ENCODE data around the gene SAMD14. TPM values are rescaled to one million over a fixed set of nuclear protein-coding genes. Genes with fewer than 3 reads are reported as not detected.

The SAMD14 gene
- total and polyA plus RNA-seq, 2 of the 4 experiments (the other 2 are of a cell fraction) = 1.4 to 6.2 TPM

DNA sequence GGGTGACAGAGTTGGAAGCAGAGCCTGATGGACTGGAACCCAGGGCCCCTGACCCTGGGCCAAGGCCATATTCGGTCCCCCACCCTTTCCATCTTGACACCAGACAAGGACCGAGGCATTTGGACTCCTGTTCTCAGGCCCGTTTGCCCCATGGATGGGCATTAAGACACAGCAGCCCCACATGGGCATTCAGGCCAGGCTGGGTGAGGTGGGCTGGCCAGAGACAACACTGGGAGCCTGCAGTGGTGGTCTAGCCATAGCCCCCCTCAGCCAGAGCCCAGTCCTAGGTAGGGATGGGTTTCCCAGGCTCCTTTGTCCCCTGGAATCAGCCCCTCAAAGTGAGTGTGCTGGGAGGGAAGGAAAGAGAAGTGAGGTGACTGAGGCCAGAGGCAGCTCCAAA lies 33.2 kb downstream of the SAMD14 start:
- Histone ChIP-seq H3K27ac (ENCODE audit: insufficient read depth, low read length) (no peak overlapping the region), H4K91ac (ENCODE audit: insufficient read depth, low read depth, low read length) (no peak overlapping the region), H2BK120ac (ENCODE audit: low read depth, low read length) (no peak overlapping the region), H3K9me1 (ENCODE audit: insufficient read depth, low read length) (0 out of 2 replicates have a peak, but pooled peaks cover 6% of the 10 kb centered on the region), H3K9me3 (ENCODE audit: control insufficient read depth, insufficient read depth, low read length) (no peaks in the 10 kb centered on the region), H3K36me3 (ENCODE audit: control insufficient read depth, insufficient read depth, low read length) (peaks cover 13% of the 10 kb centered on the region), H3K79me1 (ENCODE audit: low read depth in 1 of 2, low read length in 2 of 2) (peaks cover 6 to 16% of the 10 kb centered on the region in 2 experiments; a peak in 3 of 4 replicates), H2BK15ac (ENCODE audit: low read depth, low read length) (no peak overlapping the region), H4K8ac (ENCODE audit: low read depth in 2 of 2, low read length in 2 of 2) (no peak overlapping the region), H2BK5ac (ENCODE audit: low read depth, low read length, poor library complexity, severe bottlenecking) (no peak overlapping the region), H3K27me3 (ENCODE audit: control insufficient read depth, insufficient read depth, low read length) (no peaks in the 10 kb centered on the region), H3K4me3 (ENCODE audit: insufficient read depth, low read depth, low read length) (no peak overlapping the region), H2AK5ac (ENCODE audit: low read depth, low read length) (no peak overlapping the region), H4K20me1 (ENCODE audit: insufficient read depth, low read length) (peaks cover 7% of the 10 kb centered on the region), H3K4me2 (ENCODE audit: low read depth, low read length) (no peak overlapping the region; the same call in 1 of the 2 replicates), H3K14ac (replicated peaks; ENCODE audit: low read depth, low read length) (no peak overlapping the region), H3K4me1 (ENCODE audit: control insufficient read depth, insufficient read depth, low read length) (peaks cover 19% of the 10 kb centered on the region), H3K4ac (ENCODE audit: low read depth, low read length) (no peak overlapping the region), H2BK20ac (ENCODE audit: low read depth, low read length) (no peak overlapping the region), H3K9ac (ENCODE audit: low read depth, low read length) (no peak overlapping the region), H2AK9ac (replicated peaks; ENCODE audit: low read depth, low read length, poor library complexity) (no peak overlapping the region), H3K56ac (ENCODE audit: extremely low read depth, insufficient read depth, low read length) (no peak overlapping the region), H3K18ac (ENCODE audit: low read depth, low read length) (no peak overlapping the region), H4K5ac (ENCODE audit: low read depth, low read length) (no peak overlapping the region), H3K23ac (ENCODE audit: low read depth, low read length) (no peak overlapping the region), H2AFZ (replicated peaks; ENCODE audit: low read length, poor library complexity) (no peak overlapping the region)
- TF ChIP-seq, protein P1, sequence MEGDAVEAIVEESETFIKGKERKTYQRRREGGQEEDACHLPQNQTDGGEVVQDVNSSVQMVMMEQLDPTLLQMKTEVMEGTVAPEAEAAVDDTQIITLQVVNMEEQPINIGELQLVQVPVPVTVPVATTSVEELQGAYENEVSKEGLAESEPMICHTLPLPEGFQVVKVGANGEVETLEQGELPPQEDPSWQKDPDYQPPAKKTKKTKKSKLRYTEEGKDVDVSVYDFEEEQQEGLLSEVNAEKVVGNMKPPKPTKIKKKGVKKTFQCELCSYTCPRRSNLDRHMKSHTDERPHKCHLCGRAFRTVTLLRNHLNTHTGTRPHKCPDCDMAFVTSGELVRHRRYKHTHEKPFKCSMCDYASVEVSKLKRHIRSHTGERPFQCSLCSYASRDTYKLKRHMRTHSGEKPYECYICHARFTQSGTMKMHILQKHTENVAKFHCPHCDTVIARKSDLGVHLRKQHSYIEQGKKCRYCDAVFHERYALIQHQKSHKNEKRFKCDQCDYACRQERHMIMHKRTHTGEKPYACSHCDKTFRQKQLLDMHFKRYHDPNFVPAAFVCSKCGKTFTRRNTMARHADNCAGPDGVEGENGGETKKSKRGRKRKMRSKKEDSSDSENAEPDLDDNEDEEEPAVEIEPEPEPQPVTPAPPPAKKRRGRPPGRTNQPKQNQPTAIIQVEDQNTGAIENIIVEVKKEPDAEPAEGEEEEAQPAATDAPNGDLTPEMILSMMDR (conservative IDR thresholded peaks at IDR 0.05; ENCODE audit: low read depth, low read length) = no peak
- TF ChIP-seq MAFK (IDR thresholded peaks at IDR 0.05; ENCODE audit: low read depth, low read length) (no peak), RFX5 (IDR thresholded peaks at IDR 0.05; ENCODE audit: low read depth, low read length) (no peak), NFE2L2 (IDR thresholded peaks at IDR 0.05; ENCODE audit: low read depth, low read length) (no peak), MXI1 (IDR thresholded peaks at IDR 0.05; ENCODE audit: borderline replicate concordance, low read depth, low read length) (no peak), BHLHE40 (IDR thresholded peaks at IDR 0.05; ENCODE audit: low read depth, low read length) (no peak), CEBPB (IDR thresholded peaks at IDR 0.05; ENCODE audit: low read depth, low read length) (no peak), RAD21 (IDR thresholded peaks at IDR 0.05; ENCODE audit: low read length) (no peak), MAZ (IDR thresholded peaks at IDR 0.05; ENCODE audit: borderline replicate concordance, low read depth, low read length) (no peak), ELK1 (IDR thresholded peaks at IDR 0.05; ENCODE audit: borderline replicate concordance, low read depth, low read length) (no peak), CHD1 (IDR thresholded peaks at IDR 0.05; ENCODE audit: low read depth, low read length) (no peak)
- ChIA-PET CTCF (no interaction called here), POLR2A (ENCODE audit: unreplicated experiment) (no interaction called here)
- no peak for ATAC-seq (ENCODE audit: low read depth)
- dilution Hi-C loops (cut with HindIII; ENCODE audit: low sequenced_read_pairs, unreplicated experiment) = no loop called here
- intact Hi-C loops (cut with micrococcal nuclease) = no loop called here
- BruUV-seq (replicated peaks) = no TSS peak
- DNase-seq = no peak
- WGBS, 2 experiments (ENCODE audit: extremely low coverage in 2 of 2, insufficient read length in 1 of 2) = no CpG with 5 or more reads among the region's 3 CpGs
- in situ Hi-C loops (cut with MboI; ENCODE audit: low sequenced_read_pairs) = no loop called here
